IMR-90 (cell line): ENCODE data around the gene PRSS12. TPM values are rescaled to one million over a fixed set of nuclear protein-coding genes. Genes with fewer than 3 reads are reported as not detected.

Source experiments
- ATAC-seq: fragments of 200-7000 bp; cut with Tn5 transposase; 2 replicates; pipeline ENCODE4 v1.9.1; 2020; ENCODE audit warnings: low read depth, mild to moderate bottlenecking, moderate library complexity
- BruUV-seq: library from RNA; stranded (reverse); fragments of 400-500 nt; replicated peaks from 2 replicates; lab custom pipeline; 2021; lab: Mats Ljungman, UMichigan
- CTCF ChIA-PET: fragments of 300-600 bp; formaldehyde crosslinking; extraction: SDS; loops from one replicate; lab custom pipeline; 2021; ENCODE audit warnings: antibody characterized with exemption; lab: Yijun Ruan, JAX
- POLR2A ChIA-PET: fragments of 300-600 bp; sonication (Branson Sonifier 250); formaldehyde crosslinking; loops from one replicate; lab custom pipeline; 2022; ENCODE audit warnings: antibody characterized with exemption; ENCODE audit not compliant: unreplicated experiment; lab: Charles Lee
- DNase-seq: peaks from one replicate; pipeline ENCODE4 v3.0.0; 2013
- H2AFZ ChIP-seq: replicated peaks from 2 replicates; pipeline ENCODE3; 2013; ENCODE audit warnings: low read length, mild to moderate bottlenecking; ENCODE audit not compliant: poor library complexity
- H2AK5ac ChIP-seq: 2 replicates; pipeline ENCODE4 v1.6.1; 2013; ENCODE audit warnings: low read depth, low read length, inconsistent platforms
- H2AK9ac ChIP-seq: replicated peaks from 2 replicates; pipeline ENCODE3; 2013; ENCODE audit warnings: mild to moderate bottlenecking, low read depth, low read length, moderate library complexity; ENCODE audit not compliant: poor library complexity
- H2BK120ac ChIP-seq: 2 replicates; pipeline ENCODE4 v1.6.1; 2013; ENCODE audit warnings: low read depth, low read length, inconsistent platforms
- H2BK15ac ChIP-seq: 3 replicates; pipeline ENCODE4 v1.6.1; 2013; ENCODE audit warnings: low read depth, low read length, inconsistent platforms
- H2BK20ac ChIP-seq: 2 replicates; pipeline ENCODE4 v1.6.1; 2013; ENCODE audit warnings: low read depth, mild to moderate bottlenecking, inconsistent platforms, low read length, moderate library complexity
- H2BK5ac ChIP-seq: 2 replicates; pipeline ENCODE4 v1.6.1; 2013; ENCODE audit warnings: mild to moderate bottlenecking, low read depth, low read length, inconsistent platforms; ENCODE audit not compliant: poor library complexity, severe bottlenecking
- H3K14ac ChIP-seq: replicated peaks from 2 replicates; pipeline ENCODE4 v1.6.1; 2013; ENCODE audit warnings: low read depth, low read length, inconsistent platforms
- H3K18ac ChIP-seq: 2 replicates; pipeline ENCODE4 v1.6.1; 2013; ENCODE audit warnings: low read depth, low read length, control low read depth
- H3K23ac ChIP-seq: 2 replicates; pipeline ENCODE4 v1.6.1; 2013; ENCODE audit warnings: low read depth, low read length, inconsistent platforms
- H3K27ac ChIP-seq: 2 replicates; pipeline ENCODE4 v1.5.1; 2013; ENCODE audit warnings: mild to moderate bottlenecking, control low read depth, low read length; ENCODE audit not compliant: insufficient read depth
- H3K27me3 ChIP-seq: 2 replicates; pipeline ENCODE4 v1.6.1; 2013; ENCODE audit warnings: low read length; ENCODE audit not compliant: control insufficient read depth, insufficient read depth
- H3K36me3 ChIP-seq: 2 replicates; pipeline ENCODE4 v1.6.1; 2013; ENCODE audit warnings: low read length, mixed read lengths; ENCODE audit not compliant: control insufficient read depth, insufficient read depth
- H3K4ac ChIP-seq: 2 replicates; pipeline ENCODE4 v1.6.1; 2013; ENCODE audit warnings: low read depth, low read length, inconsistent platforms
- H3K4me1 ChIP-seq: 2 replicates; pipeline ENCODE4 v1.6.1; 2013; ENCODE audit warnings: low read length, mixed read lengths; ENCODE audit not compliant: control insufficient read depth, insufficient read depth
- H3K4me2 ChIP-seq: 2 replicates; pipeline ENCODE4 v1.6.1; 2013; ENCODE audit warnings: low read depth, mild to moderate bottlenecking, control low read depth, low read length, moderate library complexity
- H3K4me3 ChIP-seq: 2 replicates; pipeline ENCODE4 v1.5.1; 2013; ENCODE audit warnings: low read depth, mild to moderate bottlenecking, control low read depth, low read length, moderate library complexity; ENCODE audit not compliant: insufficient read depth
- H3K56ac ChIP-seq: 2 replicates; pipeline ENCODE4 v1.6.1; 2013; ENCODE audit warnings: low read length, inconsistent platforms; ENCODE audit not compliant: insufficient read depth; ENCODE audit errors: extremely low read depth
- H3K79me1 ChIP-seq, 2 experiments: 2 replicates each; pipeline ENCODE4 v1.6.1; 2013; ENCODE audit warnings: low read length in 2 of 2, inconsistent platforms in 1 of 2, low read depth in 1 of 2
- H3K9ac ChIP-seq: 2 replicates; pipeline ENCODE4 v1.6.1; 2013; ENCODE audit warnings: low read depth, low read length, control low read depth
- H3K9me1 ChIP-seq: 2 replicates; pipeline ENCODE4 v1.6.1; 2013; ENCODE audit warnings: low read length, inconsistent platforms; ENCODE audit not compliant: insufficient read depth
- H3K9me3 ChIP-seq: 2 replicates; pipeline ENCODE4 v1.6.1; 2013; ENCODE audit warnings: low read length; ENCODE audit not compliant: control insufficient read depth, insufficient read depth
- H4K20me1 ChIP-seq: 2 replicates; pipeline ENCODE4 v1.6.1; 2013; ENCODE audit warnings: low read length, inconsistent platforms; ENCODE audit not compliant: insufficient read depth
- H4K5ac ChIP-seq: 2 replicates; pipeline ENCODE4 v1.6.1; 2013; ENCODE audit warnings: mild to moderate bottlenecking, low read depth, low read length, control low read depth
- H4K8ac ChIP-seq, 2 experiments: 2 replicates each; pipeline ENCODE4 v1.6.1; 2013; ENCODE audit warnings: low read depth in 2 of 2, low read length in 2 of 2, control low read depth in 1 of 2, inconsistent platforms in 1 of 2
- H4K91ac ChIP-seq: 2 replicates; pipeline ENCODE4 v1.6.1; 2013; ENCODE audit warnings: low read depth, low read length, inconsistent platforms; ENCODE audit not compliant: insufficient read depth
- BHLHE40 ChIP-seq: fragments of 150-350 bp; IDR thresholded peaks from 2 replicates; pipeline ENCODE4 v1.6.1; 2016; ENCODE audit warnings: mild to moderate bottlenecking, low read depth, low read length
- CEBPB ChIP-seq: IDR thresholded peaks from 2 replicates; pipeline ENCODE4 v1.6.1; 2012; ENCODE audit warnings: low read depth, low read length, improper control_type of control experiment
- CHD1 ChIP-seq: IDR thresholded peaks from 2 replicates; pipeline ENCODE4 v1.6.1; 2012; ENCODE audit warnings: low read depth, low read length, improper control_type of control experiment
- CTCF ChIP-seq: conservative IDR thresholded peaks from 2 replicates; pipeline ENCODE4 v1.5.1; 2012; ENCODE audit warnings: mild to moderate bottlenecking, low read depth, low read length, improper control_type of control experiment
- FOS ChIP-seq: fragments of 150-350 bp; IDR thresholded peaks from 2 replicates; pipeline ENCODE4 v1.6.1; 2016; ENCODE audit warnings: low read depth, low read length
- MAFK ChIP-seq: IDR thresholded peaks from 2 replicates; pipeline ENCODE4 v1.6.1; 2012; ENCODE audit warnings: low read depth, low read length, improper control_type of control experiment
- MAZ ChIP-seq: IDR thresholded peaks from 2 replicates; pipeline ENCODE4 v1.6.1; 2012; ENCODE audit warnings: low read depth, mild to moderate bottlenecking, low read length, improper control_type of control experiment, moderate library complexity, borderline replicate concordance
- MXI1 ChIP-seq: IDR thresholded peaks from 2 replicates; pipeline ENCODE4 v1.6.1; 2012; ENCODE audit warnings: low read depth, mild to moderate bottlenecking, low read length, moderate library complexity, borderline replicate concordance
- NFE2L2 ChIP-seq: fragments of 150-350 bp; IDR thresholded peaks from 2 replicates; pipeline ENCODE4 v1.6.1; 2016; ENCODE audit warnings: low read depth, mild to moderate bottlenecking, low read length
- POLR2A ChIP-seq: IDR thresholded peaks from 2 replicates; pipeline ENCODE4 v1.6.1; 2012; ENCODE audit warnings: mild to moderate bottlenecking, low read depth, low read length
- RAD21 ChIP-seq: IDR thresholded peaks from 2 replicates; pipeline ENCODE4 v1.6.1; 2012; ENCODE audit warnings: low read length, improper control_type of control experiment
- RCOR1 ChIP-seq: IDR thresholded peaks from 2 replicates; pipeline ENCODE4 v1.6.1; 2012; ENCODE audit warnings: mild to moderate bottlenecking, low read length, improper control_type of control experiment; ENCODE audit not compliant: insufficient replicate concordance
- RFX5 ChIP-seq: IDR thresholded peaks from 2 replicates; pipeline ENCODE4 v1.8.0; 2012; ENCODE audit warnings: low read depth, mild to moderate bottlenecking, low read length, moderate library complexity
- SMC3 ChIP-seq: fragments of 150-350 bp; IDR thresholded peaks from 2 replicates; pipeline ENCODE4 v1.6.1; 2016; ENCODE audit warnings: low read depth, mild to moderate bottlenecking, antibody characterized with exemption, low read length, moderate library complexity
- WGBS, 2 experiments: methylation state at CpG; one replicate each; pipeline versions ENCODE4 v1.1.5 to v1.1.7; 2013; ENCODE audit warnings: missing lambda C conversion rate in 2 of 2; ENCODE audit not compliant: insufficient read length in 1 of 2; ENCODE audit errors: extremely low coverage in 2 of 2; 5-methylcytosine and 5-hydroxymethylcytosine counted together
- dilution Hi-C: fragments of 300-500 bp; cut with HindIII; formaldehyde crosslinking; loops from one replicate; pipeline ENCODE4 v1.14.3; 2018; ENCODE audit warnings: low sequenced_read_pairs; ENCODE audit not compliant: unreplicated experiment
- in situ Hi-C: fragments of 300-500 bp; cut with MboI; formaldehyde crosslinking; loops from 3 replicates; pipeline ENCODE4 v1.14.3; 2019; ENCODE audit warnings: low sequenced_read_pairs, inconsistent platforms, mixed read lengths
- intact Hi-C: fragments of 100-400 bp; cut with micrococcal nuclease; formaldehyde crosslinking; loops from 2 replicates; pipeline ENCODE4 v1.10.0; 2022
- polyA plus RNA-seq, 3 experiments: library from polyadenylated mRNA; depleted of rRNA; stranded (reverse); fragments of >200 nt; gene quantifications; 2 replicates each; pipeline ENCODE4 v1.2.3, GENCODE V29; 2012; ENCODE audit warnings: low replicate concordance in 1 of 3
- total RNA-seq: library from RNA; depleted of rRNA; stranded (reverse); fragments of >200 nt; gene quantifications from 2 replicates; pipeline ENCODE4 v1.2.3, GENCODE V29; 2012
- TF ChIP-seq, protein P1 (sequence below): fragments of 150-350 bp; IDR thresholded peaks from 2 replicates; pipeline ENCODE4 v1.6.1; 2017; ENCODE audit warnings: mild to moderate bottlenecking, antibody characterized with exemption, low read length, low read depth
- TF ChIP-seq, protein P2 (sequence below): fragments of 150-350 bp; IDR thresholded peaks from 2 replicates; pipeline ENCODE4 v1.6.1; 2016; ENCODE audit warnings: low read depth, mild to moderate bottlenecking, low read length, moderate library complexity, borderline replicate concordance

PRSS12 gene
- total and polyA plus RNA-seq, 2 of the 4 experiments (the other 2 are of a cell fraction) = 51.1 to 71.5 TPM

GRCh38 chr4:118318931-118319330, 33.9 kb downstream of the PRSS12 start:
- no TSS peak for BruUV-seq
- peaks cover 9% of the 10 kb centered on the region for H3K36me3 ChIP-seq

More at GRCh38 chr4:118318931-118319330, 33.9 kb downstream of the PRSS12 start:
- ChIA-PET CTCF (no interaction called here), POLR2A (no interaction called here)
- Histone ChIP-seq H3K4ac (no peak overlapping the region), H3K4me1 (no peaks in the 10 kb centered on the region), H3K9me3 (no peaks in the 10 kb centered on the region), H2BK15ac (no peak overlapping the region), H2BK20ac (no peak overlapping the region), H3K27me3 (no peaks in the 10 kb centered on the region), H3K14ac (no peak overlapping the region), H3K9me1 (no peaks in the 10 kb centered on the region; the same call in none of the 2 replicates), H2BK120ac (no peak overlapping the region), H3K27ac (no peak overlapping the region), H3K4me3 (no peak overlapping the region), H3K79me1 (peaks cover 0 to 3% of the 10 kb centered on the region in 2 experiments; a peak in 1 of 4 replicates), H3K4me2 (no peak overlapping the region), H2AFZ (no peak overlapping the region), H3K18ac (no peak overlapping the region), H4K20me1 (no peaks in the 10 kb centered on the region), H2BK5ac (no peak overlapping the region), H2AK5ac (no peak overlapping the region), H3K9ac (no peak overlapping the region), H4K8ac (no peak overlapping the region), H3K23ac (no peak overlapping the region), H3K56ac (no peak overlapping the region), H4K5ac (no peak overlapping the region), H4K91ac (no peak overlapping the region), H2AK9ac (no peak overlapping the region)
- ATAC-seq = no peak; the same call in 1 of the 2 replicates
- TF ChIP-seq BHLHE40 (no peak), CTCF (no peak), CHD1 (no peak), SMC3 (no peak), MAZ (no peak), MXI1 (no peak), MAFK (no peak), CEBPB (no peak), FOS (no peak), RCOR1 (no peak), RFX5 (no peak), NFE2L2 (no peak), RAD21 (no peak), POLR2A (no peak)
- TF ChIP-seq, protein P1, sequence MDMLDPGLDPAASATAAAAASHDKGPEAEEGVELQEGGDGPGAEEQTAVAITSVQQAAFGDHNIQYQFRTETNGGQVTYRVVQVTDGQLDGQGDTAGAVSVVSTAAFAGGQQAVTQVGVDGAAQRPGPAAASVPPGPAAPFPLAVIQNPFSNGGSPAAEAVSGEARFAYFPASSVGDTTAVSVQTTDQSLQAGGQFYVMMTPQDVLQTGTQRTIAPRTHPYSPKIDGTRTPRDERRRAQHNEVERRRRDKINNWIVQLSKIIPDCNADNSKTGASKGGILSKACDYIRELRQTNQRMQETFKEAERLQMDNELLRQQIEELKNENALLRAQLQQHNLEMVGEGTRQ = no peak
- TF ChIP-seq, protein P2, sequence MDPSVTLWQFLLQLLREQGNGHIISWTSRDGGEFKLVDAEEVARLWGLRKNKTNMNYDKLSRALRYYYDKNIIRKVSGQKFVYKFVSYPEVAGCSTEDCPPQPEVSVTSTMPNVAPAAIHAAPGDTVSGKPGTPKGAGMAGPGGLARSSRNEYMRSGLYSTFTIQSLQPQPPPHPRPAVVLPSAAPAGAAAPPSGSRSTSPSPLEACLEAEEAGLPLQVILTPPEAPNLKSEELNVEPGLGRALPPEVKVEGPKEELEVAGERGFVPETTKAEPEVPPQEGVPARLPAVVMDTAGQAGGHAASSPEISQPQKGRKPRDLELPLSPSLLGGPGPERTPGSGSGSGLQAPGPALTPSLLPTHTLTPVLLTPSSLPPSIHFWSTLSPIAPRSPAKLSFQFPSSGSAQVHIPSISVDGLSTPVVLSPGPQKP = no peak
- in situ Hi-C loops (no loop called here), dilution Hi-C loops (no loop called here), intact Hi-C loops (no loop called here)
- DNase-seq = no peak
- WGBS, 2 experiments = no CpG with 5 or more reads among the region's 1 CpG
